HG03135 (cell line): ENCODE measurements around the gene SLC35F3.

ENCODE experiments used
- ATAC-seq: cut with Tn5 transposase; IDR thresholded peaks from one replicate; pipeline ENCODE4 v1.9.1; 2021; ENCODE audit warnings: mild to moderate bottlenecking, moderate library complexity; ENCODE audit not compliant: unreplicated experiment

Gene SLC35F3

GRCh38 chr1:234309598-234310459 is 405.4 kb downstream of the SLC35F3 start:
- ATAC-seq: peak; percentile 94

- ATAC-seq: no peak
Observed at GRCh38 chr1:234310460-234310817, 406.0 kb downstream of the SLC35F3 start.

- ATAC-seq: no peak
Observed at GRCh38 chr1:234311414-234311813, 406.9 kb downstream of the SLC35F3 start.

- no peak for ATAC-seq
Observed at GRCh38 chr1:234313171-234313570, 408.7 kb downstream of the SLC35F3 start.

GRCh38 chr1:234315091-234315541 is 410.6 kb downstream of the SLC35F3 start:
- ATAC-seq: no peak

GRCh38 chr1:234315588-234315987 is 411.1 kb downstream of the SLC35F3 start:
- no peak for ATAC-seq

GRCh38 chr1:234316486-234316885 is 412.0 kb downstream of the SLC35F3 start:
- no peak for ATAC-seq

GRCh38 chr1:234316937-234317336 is 412.5 kb downstream of the SLC35F3 start:
- no peak for ATAC-seq

GRCh38 chr1:234320069-234320468 is 415.6 kb downstream of the SLC35F3 start:
- no peak for ATAC-seq

GRCh38 chr1:234320549-234320948 is 416.1 kb downstream of the SLC35F3 start:
- ATAC-seq: no peak

GRCh38 chr1:234321231-234321630 is 416.8 kb downstream of the SLC35F3 start:
- ATAC-seq: no peak

GRCh38 chr1:234322097-234322496 is 417.6 kb downstream of the SLC35F3 start:
- no peak for ATAC-seq

GRCh38 chr1:234322979-234323378 is 418.5 kb downstream of the SLC35F3 start:
- ATAC-seq: no peak

- ATAC-seq: no peak
Observed at GRCh38 chr1:234324821-234325220, 420.3 kb downstream of the SLC35F3 start.

- ATAC-seq: no peak
Observed at GRCh38 chr1:234325878-234326496, 421.5 kb downstream of the SLC35F3 start.

- peak; percentile 68 for ATAC-seq
Observed at GRCh38 chr1:234326497-234327366, 422.3 kb downstream of the SLC35F3 start.

GRCh38 chr1:234327577-234328164 is 423.2 kb downstream of the SLC35F3 start:
- ATAC-seq: no peak

- no peak for ATAC-seq
Observed at GRCh38 chr1:234330843-234331215, 426.4 kb downstream of the SLC35F3 start.

GRCh38 chr1:234331507-234331906 is 427.0 kb downstream of the SLC35F3 start:
- no peak for ATAC-seq

GRCh38 chr1:234336359-234336758 is 431.9 kb downstream of the SLC35F3 start:
- no peak for ATAC-seq

- no peak for ATAC-seq
Observed at GRCh38 chr1:234337233-234337632, 432.8 kb downstream of the SLC35F3 start.
